ENCODE results near the gene FARP2.
A peak's percentile ranks its signal among the peaks of the same experiment; 100 is the strongest.

The FARP2 gene

GRCh38 chr2:241314226-241315092 is 41.6 kb upstream of the FARP2 start:
- no peak for ATAC-seq
- no peak for TF ChIP-seq PATZ1 (CRISPR knock-in tag; IDR thresholded peaks at IDR 0.05; ENCODE audit: borderline replicate concordance)
- no peak for TF ChIP-seq TSHZ2 (CRISPR knock-in tag; IDR thresholded peaks at IDR 0.05)
- TF ChIP-seq ZFP30 (CRISPR knock-in tag; IDR thresholded peaks at IDR 0.05): no peak
- TF ChIP-seq OSR1 (CRISPR knock-in tag; IDR thresholded peaks at IDR 0.05): no peak
- TF ChIP-seq ZFP3 (CRISPR knock-in tag; IDR thresholded peaks at IDR 0.05): no peak
- no peak for TF ChIP-seq CSDC2 (CRISPR knock-in tag; IDR thresholded peaks at IDR 0.05)
- TF ChIP-seq CSRNP3 (CRISPR knock-in tag; IDR thresholded peaks at IDR 0.05): no peak
- TF ChIP-seq ZNF8 (CRISPR knock-in tag; IDR thresholded peaks at IDR 0.05): no peak

GRCh38 chr2:241315093-241315878 is 40.8 kb upstream of the FARP2 start, which contains the start of gene HDLBP:
HDLBP (minus strand) TSS chr2:241315672; CDS start chr2:241266869, 48,803 bp downstream.
- TF ChIP-seq POU6F1 (CRISPR knock-in tag; IDR thresholded peaks at IDR 0.05; ENCODE audit: borderline replicate concordance, low read depth): no peak
- 0 out of 2 replicates have a peak, but pooled peaks have one; percentile 25 for TF ChIP-seq ZNF70 (CRISPR knock-in tag; IDR thresholded peaks at IDR 0.05)
- TF ChIP-seq GLIS3 (CRISPR knock-in tag; IDR thresholded peaks at IDR 0.05): 0 out of 2 replicates have a peak, but pooled peaks have one; percentile 25
- TF ChIP-seq BACH2 (CRISPR knock-in tag; IDR thresholded peaks at IDR 0.05; ENCODE audit: borderline replicate concordance): no peak
- TF ChIP-seq OSR1 (CRISPR knock-in tag; IDR thresholded peaks at IDR 0.05): no peak
- no peak for TF ChIP-seq CSDC2 (CRISPR knock-in tag; IDR thresholded peaks at IDR 0.05)
- peak; percentile 51; the same call in 1 of the 2 replicates for TF ChIP-seq PATZ1 (CRISPR knock-in tag; IDR thresholded peaks at IDR 0.05; ENCODE audit: borderline replicate concordance)
- TF ChIP-seq ZFP3 (CRISPR knock-in tag; IDR thresholded peaks at IDR 0.05): no peak
- TF ChIP-seq CSRNP3 (CRISPR knock-in tag; IDR thresholded peaks at IDR 0.05): no peak
- TF ChIP-seq SNAI2 (CRISPR knock-in tag; IDR thresholded peaks at IDR 0.05): no peak
- ATAC-seq: peak; percentile 91
